Brain microvascular endothelial cell (primary cell): ENCODE measurements around the gene MPI.

Source experiments
- DNase-seq: peaks from one replicate; pipeline ENCODE4 v3.0.0-alpha.2; 2020
- H3K27ac ChIP-seq: fragments of 250-450 bp; sonication (Bioruptor Pico); 2 replicates; pipeline ENCODE4 v1.5.1; 2020; ENCODE audit warnings: mild to moderate bottlenecking, moderate library complexity
- H3K27me3 ChIP-seq: fragments of 250-450 bp; sonication (Bioruptor Pico); replicated peaks from 2 replicates; pipeline ENCODE4 v1.5.1; 2020; ENCODE audit warnings: mild to moderate bottlenecking
- H3K36me3 ChIP-seq: fragments of 250-450 bp; sonication (Bioruptor Pico); replicated peaks from 2 replicates; pipeline ENCODE4 v1.5.1; 2020; ENCODE audit warnings: mild to moderate bottlenecking
- H3K4me3 ChIP-seq: 2 replicates; pipeline ENCODE4 v1.5.1; 2011; ENCODE audit warnings: low read depth, mild to moderate bottlenecking, control low read depth, low read length, moderate library complexity
- CTCF ChIP-seq: IDR thresholded peaks from 2 replicates; pipeline ENCODE4 v1.5.1; 2011; ENCODE audit warnings: low read depth, mild to moderate bottlenecking, moderate library complexity, low read length, control low read depth, inconsistent platforms; ENCODE audit errors: missing control alignments
- in situ Hi-C: cut with HindIII; loops from 2 replicates; pipeline ENCODE4 v1.10.0; 2017; ENCODE audit warnings: low sequenced_read_pairs, low pct_ligation_motif_present

Gene MPI

GRCh38 chr15:74870436-74871215 lies 19.2 kb upstream of the MPI start:
- Histone ChIP-seq H3K4me3 (no peak overlapping the region), H3K27me3 (no peaks in the 10 kb centered on the region), H3K27ac (no peak overlapping the region), H3K36me3 (peaks cover 2% of the 10 kb centered on the region)
- TF ChIP-seq CTCF, result no peak
- DNase-seq, result no peak
- in situ Hi-C loops, result no loop called here

- no peaks in the 10 kb centered on the region for H3K27me3 ChIP-seq
- in situ Hi-C loops, result no loop called here
- H3K27ac ChIP-seq, result peak overlapping the region; percentile 92
- TF ChIP-seq CTCF, result no peak
- H3K36me3 ChIP-seq, result no peaks in the 10 kb centered on the region
- DNase-seq, result no peak
- H3K4me3 ChIP-seq, result peak overlapping the region; percentile 82
Observed at GRCh38 chr15:74872702-74873035, 17.2 kb upstream of the MPI start.

GRCh38 chr15:74873036-74873755 lies 16.6 kb upstream of the MPI start, which contains the start of gene SCAMP2:
SCAMP2 (minus strand) TSS chr15:74873365; CDS start chr15:74873255, 110 bp downstream.
- Histone ChIP-seq H3K27ac (peak within 1 kb of the TSS; percentile 92), H3K27me3 (no peaks in the 10 kb centered on the region), H3K4me3 (peak within 1 kb of the TSS; percentile 82), H3K36me3 (no peaks in the 10 kb centered on the region)
- DNase-seq, result peak; percentile 93
- TF ChIP-seq CTCF, result no peak
- in situ Hi-C loops, result no loop called here

GRCh38 chr15:74873756-74874424 lies 16.0 kb upstream of the MPI start:
- DNase-seq, result no peak
- no peak for TF ChIP-seq CTCF
- Histone ChIP-seq H3K4me3 (peak overlapping the region; percentile 82), H3K27me3 (no peaks in the 10 kb centered on the region), H3K27ac (no peak overlapping the region), H3K36me3 (no peaks in the 10 kb centered on the region)
- in situ Hi-C loops, result no loop called here

GRCh38 chr15:74878273-74878672 lies 11.6 kb upstream of the MPI start:
- Histone ChIP-seq H3K4me3 (no peak overlapping the region), H3K27me3 (no peaks in the 10 kb centered on the region), H3K36me3 (no peaks in the 10 kb centered on the region), H3K27ac (no peak overlapping the region)
- no peak for DNase-seq
- no peak for TF ChIP-seq CTCF
- in situ Hi-C loops, result no loop called here
